ENCODE measurements around the gene EEF1AKMT1. TPM values are rescaled to one million over a fixed set of nuclear protein-coding genes. Genes with fewer than 3 reads are reported as not detected.

Gene EEF1AKMT1
- total and polyA plus RNA-seq, 4 donors: 4.2 to 11.2 (median 4.9) TPM

GRCh38 chr13:20729633-20730585 is 43.9 kb downstream of the EEF1AKMT1 start (continued):
- no peak for TF ChIP-seq CTCF (IDR thresholded peaks at IDR 0.05; ENCODE audit: low read depth, low read length, missing input control)
- TF ChIP-seq GABPA (IDR thresholded peaks at IDR 0.05 in 1 of 2, conservative IDR thresholded peaks at IDR 0.05 in 1 of 2): no peak
- TF ChIP-seq MAX (IDR thresholded peaks at IDR 0.05): no peak
- no peak for TF ChIP-seq YY1 (IDR thresholded peaks at IDR 0.05)
- TF ChIP-seq RAD21 (IDR thresholded peaks at IDR 0.05): no peak
- no peak for TF ChIP-seq NR2F2 (IDR thresholded peaks at IDR 0.05)
- no peak for TF ChIP-seq SP1 (IDR thresholded peaks at IDR 0.05)

GRCh38 chr13:20728579-20729311 is 45.0 kb downstream of the EEF1AKMT1 start:
- TF ChIP-seq CTCF (IDR thresholded peaks at IDR 0.05; ENCODE audit: low read depth, low read length, missing input control) (no peak), JUND (IDR thresholded peaks at IDR 0.05) (no peak), SP1 (IDR thresholded peaks at IDR 0.05) (no peak), REST (IDR thresholded peaks at IDR 0.05) (no peak), MAX (IDR thresholded peaks at IDR 0.05) (no peak), HNF4A (conservative IDR thresholded peaks at IDR 0.05) (no peak), FOXA2 (IDR thresholded peaks at IDR 0.05) (no peak), RAD21 (IDR thresholded peaks at IDR 0.05) (no peak), NR2F2 (IDR thresholded peaks at IDR 0.05) (no peak), ZBTB33 (IDR thresholded peaks at IDR 0.05) (no peak), HNF4G (IDR thresholded peaks at IDR 0.05) (no peak), YY1 (IDR thresholded peaks at IDR 0.05) (no peak), EGR1 (IDR thresholded peaks at IDR 0.05; ENCODE audit: low read depth in 2 of 2) (no peak), RXRA (IDR thresholded peaks at IDR 0.05) (no peak), GABPA (IDR thresholded peaks at IDR 0.05 in 1 of 2, conservative IDR thresholded peaks at IDR 0.05 in 1 of 2) (no peak), TAF1 (conservative IDR thresholded peaks at IDR 0.05) (no peak), ATF3 (IDR thresholded peaks at IDR 0.05) (no peak), FOXA1 (IDR thresholded peaks at IDR 0.05) (no peak)
- Histone ChIP-seq H3K36me3 (ENCODE audit: control insufficient read depth in 4 of 4, insufficient read depth in 3 of 4, low read depth in 1 of 4, low read length in 3 of 4) (no peaks in the 10 kb centered on the region), H3K9me3 (ENCODE audit: control insufficient read depth in 4 of 4, low read length in 3 of 4) (no peaks in the 10 kb centered on the region), H3K27ac (ENCODE audit: low read depth in 1 of 2, low read length in 2 of 2) (no peak overlapping the region), H3K27me3 (ENCODE audit: control insufficient read depth in 4 of 4, insufficient read depth in 4 of 4, low read length in 3 of 4) (no peaks in the 10 kb centered on the region), H3K4me1 (ENCODE audit: control insufficient read depth in 4 of 4, insufficient read depth in 4 of 4, low read length in 3 of 4) (no peaks in the 10 kb centered on the region), H3K4me3 (ENCODE audit: low read depth in 1 of 3, low read length in 3 of 3) (no peak overlapping the region), H3K9ac (ENCODE audit: low read depth in 1 of 2, low read length in 2 of 2) (no peak overlapping the region)
- 91% methylated on average over 14 of the region's 14 CpGs for WGBS
- no peak for DNase-seq (ENCODE audit: low spot score)

Measured in liver (tissue), 9 donors.